H1 (cell line): Measurements from ENCODE around the gene MIPEP. TPM values are rescaled to one million over a fixed set of nuclear protein-coding genes. Genes with fewer than 3 reads are reported as not detected.

Experiments
- CTCF ChIA-PET: fragments of 300-600 bp; sonication (Branson Sonifier 250); formaldehyde crosslinking; loops from one replicate; lab custom pipeline; 2021; ENCODE audit not compliant: partially characterized antibody; lab: Charles Lee
- POLR2A ChIA-PET: fragments of 300-600 bp; sonication (Branson Sonifier 250); formaldehyde crosslinking; loops from one replicate; lab custom pipeline; 2021; ENCODE audit warnings: inconsistent platforms; ENCODE audit not compliant: partially characterized antibody; lab: Charles Lee
- DNase-seq, 2 experiments: peaks; one replicate each; pipeline versions ENCODE4 v3.0.0 to v3.0.0-alpha.2; 2010 to 2022; ENCODE audit warnings: low spot score in 2 of 2, low read depth in 1 of 2, mixed read lengths in 1 of 2
- FAIRE-seq: peaks from 2 replicates; lab custom pipeline; 2011; peaks lifted over from hg19 to GRCh38; lab: Jason Lieb, UNC
- H2AFZ ChIP-seq: 2 replicates; pipeline ENCODE4 v1.8.1; 2012; ENCODE audit warnings: low read length, inconsistent platforms
- H2AK5ac ChIP-seq: 2 replicates; pipeline ENCODE4 v1.6.1; 2013; ENCODE audit warnings: low read depth, low read length
- H2BK120ac ChIP-seq: replicated peaks from 2 replicates; pipeline ENCODE3; 2013; ENCODE audit warnings: low read depth, low read length, inconsistent platforms
- H2BK12ac ChIP-seq: 2 replicates; pipeline ENCODE4 v1.6.1; 2013; ENCODE audit warnings: low read depth, low read length
- H2BK15ac ChIP-seq: 2 replicates; pipeline ENCODE4 v1.6.1; 2013; ENCODE audit warnings: low read length
- H2BK20ac ChIP-seq: 2 replicates; pipeline ENCODE4 v1.6.1; 2013; ENCODE audit warnings: low read length
- H2BK5ac ChIP-seq: 2 replicates; pipeline ENCODE4 v1.6.1; 2013; ENCODE audit warnings: low read depth, low read length
- H3K14ac ChIP-seq: 2 replicates; pipeline ENCODE4 v1.6.1; 2013; ENCODE audit warnings: inconsistent platforms; ENCODE audit not compliant: insufficient read length
- H3K18ac ChIP-seq: 2 replicates; pipeline ENCODE4 v1.6.1; 2013; ENCODE audit warnings: low read length; ENCODE audit errors: extremely low read depth
- H3K23ac ChIP-seq: 2 replicates; pipeline ENCODE4 v1.6.1; 2013; ENCODE audit warnings: inconsistent platforms; ENCODE audit not compliant: insufficient read length
- H3K23me2 ChIP-seq: 2 replicates; pipeline ENCODE4 v1.6.1; 2013; ENCODE audit warnings: low read depth, low read length
- H3K27ac ChIP-seq: 2 replicates; pipeline ENCODE4 v1.6.1; 2011; ENCODE audit warnings: low read depth, low read length, inconsistent platforms
- H3K27me3 ChIP-seq, 4 experiments: replicated peaks in 1 of 4; 1 replicate in 1 of 4; 2 replicates in 3 of 4; pipeline versions ENCODE4 v1.6.1 to v1.8.1; 2011 to 2013; ENCODE audit warnings: low read length in 3 of 4, mild to moderate bottlenecking in 3 of 4, inconsistent platforms in 2 of 4, mixed read lengths in 2 of 4, moderate library complexity in 1 of 4; ENCODE audit not compliant: control insufficient read depth in 3 of 4, insufficient read depth in 3 of 4; ENCODE audit errors: extremely low read depth in 1 of 4
- H3K36me3 ChIP-seq, 4 experiments: 2 replicates each; pipeline versions ENCODE4 v1.6.1 to v1.8.1; 2011 to 2013; ENCODE audit warnings: mild to moderate bottlenecking in 4 of 4, low read length in 3 of 4, moderate library complexity in 2 of 4, control low read depth in 1 of 4, inconsistent platforms in 1 of 4; ENCODE audit not compliant: insufficient read depth in 4 of 4, control insufficient read depth in 2 of 4
- H3K4ac ChIP-seq: replicated peaks from 2 replicates; pipeline ENCODE3; 2013; ENCODE audit warnings: low read length, low read depth, mixed read lengths, inconsistent platforms; ENCODE audit not compliant: insufficient read length
- H3K4me1 ChIP-seq, 4 experiments: replicated peaks in 1 of 4; 1 replicate in 1 of 4; 2 replicates in 3 of 4; pipeline versions ENCODE4 v1.6.1 to v1.8.1; 2011 to 2013; ENCODE audit warnings: low read length in 3 of 4, inconsistent platforms in 2 of 4, mixed read lengths in 1 of 4; ENCODE audit not compliant: insufficient read depth in 4 of 4, control insufficient read depth in 3 of 4
- H3K4me2 ChIP-seq, 2 experiments: 2 replicates each; pipeline versions ENCODE4 v1.6.1 to v1.8.1; 2011 to 2013; ENCODE audit warnings: low read depth in 2 of 2, low read length in 2 of 2, control low read depth in 1 of 2, inconsistent platforms in 1 of 2, mild to moderate bottlenecking in 1 of 2; ENCODE audit not compliant: insufficient read depth in 1 of 2
- H3K4me3 ChIP-seq, 4 experiments: fragments of 200-600, 300-600 bp in 1 of 4; sonication (generic), shearing (Covaris generic), sonication (Bioruptor Twin) in 1 of 4; 2 replicates each; pipeline versions ENCODE4 v1.5.1 to v1.8.1; 2011 to 2016; ENCODE audit warnings: low read length in 4 of 4, low read depth in 3 of 4, control low read depth in 2 of 4, inconsistent platforms in 2 of 4, mild to moderate bottlenecking in 2 of 4, mixed read lengths in 1 of 4, moderate library complexity in 1 of 4; ENCODE audit not compliant: insufficient read depth in 2 of 4; ENCODE audit errors: extremely low read depth in 1 of 4
- H3K56ac ChIP-seq: replicated peaks from 2 replicates; pipeline ENCODE3; 2013; ENCODE audit warnings: low read depth, mild to moderate bottlenecking, mixed read lengths, low read length, inconsistent platforms; ENCODE audit not compliant: insufficient read length
- H3K79me1 ChIP-seq: 2 replicates; pipeline ENCODE4 v1.6.1; 2013; ENCODE audit warnings: low read depth, low read length, control low read depth
- H3K79me2 ChIP-seq, 2 experiments: 2 replicates each; pipeline versions ENCODE4 v1.6.1 to v1.8.1; 2012 to 2013; ENCODE audit warnings: low read length in 2 of 2, mild to moderate bottlenecking in 2 of 2, inconsistent platforms in 1 of 2; ENCODE audit not compliant: insufficient read depth in 2 of 2, control insufficient read depth in 1 of 2
- H3K9ac ChIP-seq, 4 experiments: replicated peaks in 1 of 4; 1 replicate in 1 of 4; 2 replicates in 3 of 4; pipeline versions ENCODE4 v1.6.1 to v1.8.1; 2011 to 2013; ENCODE audit warnings: low read depth in 3 of 4, low read length in 3 of 4, control low read depth in 2 of 4, mild to moderate bottlenecking in 2 of 4, moderate library complexity in 2 of 4, inconsistent platforms in 1 of 4; ENCODE audit errors: extremely low read depth in 1 of 4
- H3K9me3 ChIP-seq, 2 experiments: 2 replicates each; pipeline versions ENCODE4 v1.6.1 to v1.8.1; 2012 to 2013; ENCODE audit warnings: mild to moderate bottlenecking in 2 of 2, moderate library complexity in 2 of 2, control low read depth in 1 of 2, inconsistent platforms in 1 of 2, low read depth in 1 of 2, low read length in 1 of 2, mixed read lengths in 1 of 2; ENCODE audit not compliant: insufficient read depth in 2 of 2
- H4K20me1 ChIP-seq, 2 experiments: replicated peaks in 1 of 2; 2 replicates each; pipeline versions ENCODE3 to v1.8.1; 2011 to 2013; ENCODE audit warnings: inconsistent platforms in 2 of 2, low read length in 2 of 2, mild to moderate bottlenecking in 1 of 2; ENCODE audit not compliant: insufficient read depth in 2 of 2, control insufficient read depth in 1 of 2
- H4K5ac ChIP-seq: 2 replicates; pipeline ENCODE4 v1.6.1; 2013; ENCODE audit warnings: low read length, low read depth, mixed read lengths, inconsistent platforms; ENCODE audit not compliant: insufficient read length
- H4K8ac ChIP-seq: 2 replicates; pipeline ENCODE4 v1.8.0; 2013; ENCODE audit warnings: mild to moderate bottlenecking, moderate library complexity, low read length, inconsistent platforms; ENCODE audit not compliant: insufficient read depth; ENCODE audit errors: extremely low read depth
- H4K91ac ChIP-seq: replicated peaks from 2 replicates; pipeline ENCODE3; 2013; ENCODE audit warnings: low read length, mixed read lengths, inconsistent platforms; ENCODE audit not compliant: insufficient read length
- CHD2 ChIP-seq: IDR thresholded peaks from 2 replicates; pipeline ENCODE4 v1.6.1; 2012; ENCODE audit warnings: low read length, improper control_type of control experiment
- FOSL1 ChIP-seq: IDR thresholded peaks from 2 replicates; pipeline ENCODE4 v1.6.1; 2011; ENCODE audit warnings: mild to moderate bottlenecking, low read depth, low read length, moderate library complexity; ENCODE audit not compliant: insufficient read depth
- JUN ChIP-seq: IDR thresholded peaks from 2 replicates; pipeline ENCODE4 v1.6.1; 2011; ENCODE audit warnings: low read depth, mild to moderate bottlenecking, improper control_type of control experiment, low read length
- POU5F1 ChIP-seq: IDR thresholded peaks from 2 replicates; pipeline ENCODE4 v1.6.1; 2011; ENCODE audit warnings: low read depth, mild to moderate bottlenecking, low read length, moderate library complexity
- WGBS, 2 experiments: shearing (Covaris generic) in 1 of 2; methylation state at CpG; one replicate each; pipeline versions ENCODE4 v1.1.6 to v1.1.7; 2013 to 2015; ENCODE audit warnings: low lambda C conversion rate in 2 of 2, mixed read lengths in 2 of 2, inconsistent platforms in 1 of 2, low coverage in 1 of 2, missing lambda C conversion rate in 1 of 2; ENCODE audit not compliant: insufficient replicate concordance in 2 of 2, insufficient coverage in 1 of 2, insufficient read length in 1 of 2; ENCODE audit errors: extremely low coverage in 1 of 2, missing lambda C conversion rate in 1 of 2; 5-methylcytosine and 5-hydroxymethylcytosine counted together
- polyA plus RNA-seq, 7 experiments: library from polyadenylated mRNA; depleted of rRNA in 3 of 7; stranded (reverse) in 5 of 7; unstranded in 2 of 7; fragments of >200 nt in 5 of 7; fragments of 200-250 nt in 2 of 7; gene quantifications; 1 replicate in 5 of 7; 2 replicates in 1 of 7; 4 replicates in 1 of 7; pipeline versions ENCODE4 v1.2.1 to v1.2.3, GENCODE V29; 2011 to 2013; ENCODE audit warnings: missing spikeins in 2 of 7, mixed read lengths in 2 of 7
- total RNA-seq: library from RNA; stranded (reverse); fragmentation: NEBNext Ultra II Directional; extraction: Animal tissue kit (Norgen Biotek cat#: 25700); gene quantifications from 2 replicates; pipeline ENCODE4 v1.2.1, GENCODE V29; 2021
- TF ChIP-seq, protein P1 (sequence below): IDR thresholded peaks from 2 replicates; pipeline ENCODE4 v1.6.1; 2012; ENCODE audit warnings: inconsistent platforms

The MIPEP gene
- total and polyA plus RNA-seq, 2 of the 8 experiments (the other 6 are each of a cell fraction or from before 2014, with no cell fraction given): 24.0 to 24.2 TPM

DNA sequence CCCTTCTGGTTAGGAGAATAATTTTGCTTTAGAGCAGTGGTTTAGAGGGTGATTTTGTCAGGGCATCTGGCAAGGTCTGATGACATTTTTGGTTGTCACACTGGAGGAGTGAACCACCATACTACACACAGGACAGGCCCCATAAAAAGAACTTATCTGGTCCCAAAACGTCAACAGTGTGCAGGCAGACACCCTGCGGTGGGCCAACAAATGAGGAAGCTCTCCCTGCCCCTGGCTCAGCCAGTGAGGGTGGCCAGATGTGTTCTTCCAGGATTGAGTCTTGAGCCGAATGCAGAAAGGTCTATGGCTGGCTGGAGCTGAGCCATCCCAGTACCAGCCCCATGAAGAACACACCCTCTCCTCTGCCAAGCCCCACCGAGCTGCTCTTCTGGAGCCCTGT, 149.2 kb downstream of the MIPEP start:
- H3K18ac ChIP-seq: no peak overlapping the region
- H2AK5ac ChIP-seq: no peak overlapping the region
- H3K79me1 ChIP-seq: no peaks in the 10 kb centered on the region
- WGBS, 2 experiments: 88% methylated on average over 4 of the region's 4 CpGs; no CpG with 5 or more reads in 1 of the 2 experiments
- no peaks in the 10 kb centered on the region for H3K27me3 ChIP-seq
- no peak overlapping the region for H3K4me2 ChIP-seq
- H3K23ac ChIP-seq: no peak overlapping the region
- H3K9me3 ChIP-seq: no peaks in the 10 kb centered on the region
- H2BK12ac ChIP-seq: no peak overlapping the region
- no peaks in the 10 kb centered on the region for H4K20me1 ChIP-seq
- no peak overlapping the region for H4K8ac ChIP-seq
- H3K79me2 ChIP-seq: no peaks in the 10 kb centered on the region
- FAIRE-seq (no peak), DNase-seq (no peak)
- H3K23me2 ChIP-seq: no peaks in the 10 kb centered on the region
- no peak overlapping the region for H4K91ac ChIP-seq
- H2BK20ac ChIP-seq: no peak overlapping the region
- H2BK15ac ChIP-seq: no peak overlapping the region
- no peak overlapping the region for H2BK120ac ChIP-seq
- TF ChIP-seq FOSL1 (no peak), POU5F1 (no peak), JUN (no peak), CHD2 (no peak)
- TF ChIP-seq, protein P1, sequence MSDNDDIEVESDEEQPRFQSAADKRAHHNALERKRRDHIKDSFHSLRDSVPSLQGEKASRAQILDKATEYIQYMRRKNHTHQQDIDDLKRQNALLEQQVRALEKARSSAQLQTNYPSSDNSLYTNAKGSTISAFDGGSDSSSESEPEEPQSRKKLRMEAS: no peak
- H3K27ac ChIP-seq: no peak overlapping the region
- no peak overlapping the region for H3K4me3 ChIP-seq
- no peak overlapping the region for H2BK5ac ChIP-seq
- H3K4ac ChIP-seq: no peak overlapping the region
- no peak overlapping the region for H2AFZ ChIP-seq
- no peaks in the 10 kb centered on the region for H3K4me1 ChIP-seq
- POLR2A ChIA-PET: no interaction called here
- no peaks in the 10 kb centered on the region for H3K36me3 ChIP-seq
- H4K5ac ChIP-seq: no peak overlapping the region
- no peak overlapping the region for H3K56ac ChIP-seq
- no peak overlapping the region for H3K14ac ChIP-seq
- CTCF ChIA-PET: interaction anchor here (1.1 to 3.2 kb wide), 7 partner anchors 14 to 32 kb away, joined by 3 to 21 read pairs (median 6); no protein-coding TSS in a partner anchor
- H3K9ac ChIP-seq: no peak overlapping the region
